Measurements from ENCODE around the gene C1QL2.

C1QL2 gene

DNA sequence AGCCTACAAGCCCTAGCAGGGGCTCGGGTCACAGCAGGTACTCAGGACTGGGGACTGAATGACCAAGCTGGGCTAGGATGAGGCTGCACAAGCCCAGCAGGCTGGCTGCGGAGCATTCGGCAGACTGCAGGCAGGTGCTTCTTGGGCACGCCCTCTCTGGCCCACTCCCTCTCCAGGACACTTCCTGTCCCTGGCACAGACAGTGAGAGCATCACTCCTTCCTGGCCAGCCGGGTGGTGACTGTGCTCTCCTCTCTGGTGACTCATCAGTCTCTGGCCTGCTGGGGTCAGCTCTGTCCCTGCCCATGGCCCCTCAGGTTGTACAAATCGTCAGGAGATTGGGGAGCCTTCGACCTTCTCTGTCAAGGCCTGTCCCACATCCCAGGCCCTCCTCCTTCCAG is 22.5 kb downstream of the C1QL2 start:
- no peak for DNase-seq

DNA sequence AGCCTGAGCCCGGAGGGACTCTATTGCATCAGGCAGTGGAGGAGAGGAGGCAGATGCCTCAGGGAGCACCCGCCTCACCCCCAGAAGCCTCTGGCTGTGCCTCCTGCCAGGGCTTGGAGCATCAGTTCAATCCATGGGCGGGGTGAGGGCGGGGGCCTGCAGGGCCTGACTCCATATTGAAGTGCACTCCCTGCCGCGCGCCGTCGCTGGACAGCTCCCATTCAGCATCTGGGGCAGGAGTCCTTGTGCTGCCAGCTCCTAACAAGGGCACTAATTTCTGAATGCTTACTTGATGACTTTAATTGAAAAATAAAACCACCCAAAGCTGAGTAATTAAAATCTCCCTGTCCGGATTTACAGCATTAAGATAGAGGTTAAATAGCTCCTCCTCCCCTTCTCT is 23.8 kb downstream of the C1QL2 start:
- no peak for DNase-seq

DNA sequence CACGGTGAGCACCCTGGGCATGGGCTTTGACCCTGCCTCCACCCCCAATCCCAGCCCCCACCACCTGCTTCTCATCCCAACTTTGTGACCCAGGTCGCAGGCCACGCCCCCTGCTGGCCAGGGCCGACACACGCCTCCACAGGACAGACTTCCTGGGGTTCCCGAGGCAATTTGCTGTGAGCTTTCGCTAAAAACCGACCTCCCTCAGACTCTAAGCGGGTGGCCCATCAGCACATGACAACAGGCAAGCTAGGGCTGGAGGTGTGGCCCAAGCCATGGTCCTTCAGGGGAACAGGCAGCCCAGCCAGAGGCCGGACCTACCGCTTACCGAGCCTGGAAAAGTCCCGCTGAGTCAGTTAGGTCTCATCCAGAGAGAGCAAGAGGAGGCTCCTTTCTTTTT is 31.9 kb downstream of the C1QL2 start:
- peak; percentile 6 for DNase-seq

DNA sequence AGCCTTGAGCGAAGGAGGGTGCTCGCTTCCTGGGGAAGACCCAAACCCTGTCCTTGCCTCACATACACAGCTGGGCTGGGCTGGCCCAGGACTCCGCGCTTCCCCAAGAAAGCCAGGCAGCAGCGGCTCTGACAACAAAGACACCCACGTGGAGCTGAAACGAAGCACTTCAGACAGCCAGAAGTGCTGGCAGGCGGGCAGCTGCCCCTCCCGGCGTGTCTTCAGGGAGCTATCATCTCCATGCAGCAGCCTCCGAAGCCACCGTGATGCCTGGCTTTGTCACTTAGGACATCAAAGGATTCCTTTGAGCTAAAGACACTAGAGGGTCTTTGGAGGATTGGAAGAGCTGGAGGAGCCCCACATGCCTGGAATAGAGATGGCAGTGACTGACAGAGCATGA is 35.2 kb downstream of the C1QL2 start:
- no peak for DNase-seq

DNA sequence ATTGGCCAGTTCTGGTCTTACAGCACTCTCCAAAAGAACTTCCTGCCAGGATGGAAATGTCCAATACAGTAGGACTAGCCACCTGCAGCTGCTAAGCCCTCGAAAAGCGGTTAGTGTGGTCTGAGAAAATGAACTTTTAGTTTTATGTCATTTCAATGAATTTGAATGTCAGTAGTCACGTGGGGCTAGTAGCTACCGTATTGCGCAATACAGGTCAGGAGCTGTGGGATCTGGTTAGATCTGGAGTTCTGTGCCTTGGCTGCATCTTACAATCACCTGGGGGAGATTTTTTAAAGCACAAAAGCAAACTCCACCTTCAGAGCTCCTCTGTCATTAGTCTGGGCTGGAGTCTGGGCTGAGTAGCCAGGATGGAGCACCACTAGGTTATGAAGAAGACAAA is 35.9 kb downstream of the C1QL2 start:
- no peak for DNase-seq

DNA sequence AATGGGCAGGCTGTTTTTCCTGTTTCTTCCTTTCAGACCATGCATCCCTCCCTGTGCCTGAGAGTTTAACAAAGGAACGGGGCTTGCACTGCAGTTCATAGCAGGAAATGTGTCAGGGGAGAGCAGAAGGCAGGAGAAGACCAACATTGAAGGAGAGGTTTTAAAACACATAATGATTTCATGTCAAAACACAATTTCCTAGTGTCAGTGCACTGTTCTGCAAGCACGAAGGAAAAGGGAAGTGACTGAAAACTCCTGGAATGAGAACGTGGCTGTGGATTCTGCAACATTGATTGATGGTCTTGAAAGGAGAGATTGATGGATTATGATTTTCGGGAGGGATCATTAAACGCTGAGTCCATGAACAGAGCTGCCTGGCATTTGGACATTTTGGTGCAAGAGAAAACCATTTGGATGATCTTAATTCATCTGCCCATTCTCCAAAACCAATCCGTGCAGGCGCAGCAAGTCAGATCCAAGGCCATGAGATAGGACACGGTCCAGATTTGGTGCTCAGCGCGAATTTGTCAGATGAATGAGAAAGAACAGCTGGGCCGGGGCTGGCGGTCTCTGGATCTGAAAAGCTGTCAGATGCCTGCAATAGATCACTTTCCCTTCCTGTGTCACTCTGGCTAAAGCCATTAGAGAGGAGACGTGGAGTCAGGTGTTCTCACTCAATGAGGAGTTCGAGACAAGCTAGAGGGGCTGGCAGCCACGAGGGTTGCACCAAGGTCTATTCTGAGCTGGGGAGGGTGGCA is 38.4 kb downstream of the C1QL2 start:
- DNase-seq = no peak

DNA sequence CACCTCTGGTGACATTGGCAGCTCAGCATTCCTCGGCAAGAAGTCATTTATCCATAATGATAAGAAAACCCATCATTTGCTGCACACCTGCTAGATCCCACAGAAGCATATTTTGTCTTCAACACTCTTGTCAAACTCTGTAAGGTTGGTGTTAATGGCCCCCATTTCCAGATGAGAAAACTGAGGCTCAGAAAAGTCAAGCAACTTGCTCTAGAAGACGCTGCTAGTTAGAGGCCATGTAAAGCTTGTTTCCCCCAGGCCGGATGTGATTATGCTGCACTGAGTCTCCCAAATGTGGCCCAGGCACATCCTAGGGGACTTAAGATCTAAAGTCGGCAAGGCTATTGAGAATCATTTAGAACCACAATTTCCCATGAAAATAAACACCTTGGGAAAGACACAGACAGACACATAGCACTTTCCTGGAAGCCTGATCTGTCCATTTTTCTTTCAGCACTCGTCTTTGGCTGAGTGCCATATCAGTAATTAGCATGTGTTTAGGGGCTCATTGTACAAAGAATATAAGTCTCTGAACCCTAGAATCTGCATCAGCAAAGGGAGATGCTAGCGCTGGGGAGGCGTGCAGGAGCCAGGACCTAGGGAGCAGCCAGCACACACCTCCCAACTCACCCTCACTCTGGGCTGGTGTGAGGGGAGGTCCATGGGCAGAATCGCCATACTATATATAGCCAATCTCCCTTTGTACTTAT is 39.3 kb downstream of the C1QL2 start:
- no peak for DNase-seq

DNA sequence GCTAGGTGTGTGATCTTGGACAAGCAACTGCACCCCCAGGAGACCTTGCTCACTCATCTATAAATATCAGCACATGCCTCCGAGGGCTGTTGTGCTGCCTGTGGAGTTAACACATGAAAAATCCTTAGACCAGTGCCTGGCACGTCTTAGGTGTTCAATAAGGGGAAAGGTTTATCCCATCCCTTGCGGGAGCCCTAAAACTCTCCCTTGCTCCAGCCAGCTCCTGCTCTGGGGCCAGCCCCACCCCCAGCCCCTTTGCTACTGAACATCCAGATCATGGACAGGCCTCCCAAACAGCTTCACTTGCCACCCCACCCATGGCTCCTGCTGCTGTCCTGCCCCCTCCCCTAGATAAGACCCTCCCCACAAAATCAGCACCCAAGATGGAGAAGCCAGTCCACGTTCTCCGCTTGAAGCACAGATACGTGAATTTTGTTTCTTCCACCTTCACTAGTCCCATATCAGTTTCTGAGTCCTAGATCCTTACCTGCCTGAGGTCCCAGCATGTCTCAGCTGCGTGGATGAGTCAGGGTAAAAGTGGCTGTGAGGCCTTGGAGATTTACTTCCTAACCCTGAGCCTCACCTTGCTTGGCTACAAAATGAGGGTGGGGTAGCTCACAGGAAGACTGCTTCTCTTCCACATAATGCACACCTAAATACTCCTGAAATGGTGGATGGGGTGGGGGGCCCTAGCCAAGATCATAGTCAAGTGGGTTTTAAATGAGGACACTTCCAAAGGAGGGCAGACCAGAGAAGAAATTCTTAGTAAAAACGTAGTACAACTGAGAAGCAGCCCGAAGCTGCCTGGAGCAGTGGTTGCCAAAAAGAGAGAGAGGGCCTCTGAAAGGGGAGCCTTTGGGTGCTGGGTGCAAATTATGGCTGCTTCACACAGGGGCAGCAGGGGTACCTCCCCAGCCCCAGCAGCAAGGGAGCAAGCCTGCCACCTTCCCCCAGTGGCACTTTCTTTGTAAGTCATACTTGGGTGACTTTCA is 40.4 kb downstream of the C1QL2 start:
- DNase-seq = no peak

DNA sequence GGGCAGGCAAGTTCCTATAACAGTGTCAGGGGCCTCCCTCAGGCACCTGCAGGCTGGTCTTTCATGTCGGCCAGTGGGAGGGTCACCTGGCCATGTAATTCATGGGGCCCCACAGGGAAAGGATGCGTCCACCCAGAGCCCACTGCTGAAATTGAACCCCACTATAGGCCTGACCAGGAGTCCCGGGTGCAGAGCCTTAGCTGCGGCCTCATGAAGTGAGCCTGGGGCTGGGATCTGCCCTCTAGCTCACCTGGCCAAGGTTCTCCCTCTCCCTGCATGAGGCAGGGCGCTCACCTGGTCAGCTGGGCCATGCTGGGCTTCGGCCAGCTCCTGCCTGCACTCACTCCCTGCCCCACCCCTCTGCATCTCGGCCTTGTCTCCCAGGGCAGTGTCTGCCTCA is 41.1 kb downstream of the C1QL2 start:
- no peak for DNase-seq

DNA sequence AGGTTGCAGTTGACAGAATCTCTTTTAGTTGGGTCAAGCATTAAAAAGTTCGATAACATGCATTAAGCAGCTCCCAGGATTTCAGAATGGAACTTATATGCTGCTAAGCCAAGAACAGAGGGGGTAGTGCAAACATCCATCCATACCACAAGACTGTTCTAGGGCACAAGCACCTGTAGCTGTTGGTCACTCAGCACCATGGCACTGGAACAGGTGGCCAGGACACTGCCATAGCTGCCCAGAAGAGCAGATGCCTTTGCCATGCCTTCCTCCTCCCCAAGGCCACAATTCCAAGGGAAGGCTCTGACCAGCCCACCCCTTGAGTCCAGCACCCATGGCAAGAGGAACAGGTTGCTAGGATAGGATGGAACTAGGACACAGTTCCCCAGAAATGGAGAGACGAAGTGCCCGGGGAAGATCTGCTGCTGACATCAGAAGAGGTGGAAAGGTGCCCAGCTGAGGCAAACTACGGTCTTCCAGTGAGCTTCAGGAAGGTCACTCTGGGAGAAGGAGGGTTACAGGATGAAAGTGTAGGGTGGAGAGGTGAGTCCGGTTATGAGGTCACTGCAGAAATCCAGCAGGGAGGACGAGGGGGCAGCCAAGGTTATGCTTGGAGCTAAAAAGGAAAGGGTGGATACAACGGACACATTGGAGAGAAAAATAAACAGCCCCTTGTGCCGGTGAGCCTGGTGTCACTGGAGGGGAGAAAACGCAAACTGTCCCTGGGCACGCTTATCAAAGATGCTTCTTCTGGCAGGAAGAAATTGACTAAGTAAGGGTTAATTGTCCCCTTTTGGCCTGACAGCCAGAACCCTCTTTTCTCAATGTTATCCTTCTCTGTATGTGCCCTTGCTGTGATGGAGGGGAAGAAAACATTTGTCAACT is 41.9 kb downstream of the C1QL2 start:
- no peak for DNase-seq

DNA sequence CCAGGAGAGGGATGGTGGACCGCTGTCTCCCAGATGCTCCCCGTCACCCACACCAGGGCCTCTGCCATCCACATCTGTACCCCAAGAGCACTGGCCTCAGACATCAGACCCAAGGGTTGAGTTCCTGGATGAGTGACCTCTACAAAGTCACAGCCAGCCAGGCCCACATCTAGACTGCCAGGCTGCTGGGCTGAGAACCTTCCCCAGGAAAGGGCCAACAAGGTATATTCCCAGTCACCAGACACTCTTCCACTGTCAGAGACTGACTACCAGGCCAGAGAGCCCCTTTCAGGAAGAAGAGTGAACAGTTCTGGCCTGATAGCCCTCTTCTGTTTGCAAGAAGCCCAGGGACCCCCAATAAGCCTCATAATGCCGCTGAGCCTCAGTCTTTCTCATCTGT is 44.3 kb downstream of the C1QL2 start:
- DNase-seq = no peak

DNA sequence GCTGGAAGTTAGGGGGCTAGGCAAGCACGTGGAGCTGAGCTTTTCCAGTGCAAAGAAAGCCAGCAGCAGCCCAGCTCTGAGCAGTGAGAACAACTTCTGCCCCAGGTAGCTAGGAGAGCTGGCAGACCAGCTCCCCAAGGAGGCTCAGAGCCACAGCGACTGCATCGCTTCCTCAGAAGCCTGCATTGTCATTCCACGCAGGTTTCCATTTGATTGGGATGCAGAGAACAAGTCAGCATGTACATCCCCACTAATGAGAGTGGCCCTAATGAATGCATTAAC is 45.1 kb downstream of the C1QL2 start:
- DNase-seq = no peak

DNA sequence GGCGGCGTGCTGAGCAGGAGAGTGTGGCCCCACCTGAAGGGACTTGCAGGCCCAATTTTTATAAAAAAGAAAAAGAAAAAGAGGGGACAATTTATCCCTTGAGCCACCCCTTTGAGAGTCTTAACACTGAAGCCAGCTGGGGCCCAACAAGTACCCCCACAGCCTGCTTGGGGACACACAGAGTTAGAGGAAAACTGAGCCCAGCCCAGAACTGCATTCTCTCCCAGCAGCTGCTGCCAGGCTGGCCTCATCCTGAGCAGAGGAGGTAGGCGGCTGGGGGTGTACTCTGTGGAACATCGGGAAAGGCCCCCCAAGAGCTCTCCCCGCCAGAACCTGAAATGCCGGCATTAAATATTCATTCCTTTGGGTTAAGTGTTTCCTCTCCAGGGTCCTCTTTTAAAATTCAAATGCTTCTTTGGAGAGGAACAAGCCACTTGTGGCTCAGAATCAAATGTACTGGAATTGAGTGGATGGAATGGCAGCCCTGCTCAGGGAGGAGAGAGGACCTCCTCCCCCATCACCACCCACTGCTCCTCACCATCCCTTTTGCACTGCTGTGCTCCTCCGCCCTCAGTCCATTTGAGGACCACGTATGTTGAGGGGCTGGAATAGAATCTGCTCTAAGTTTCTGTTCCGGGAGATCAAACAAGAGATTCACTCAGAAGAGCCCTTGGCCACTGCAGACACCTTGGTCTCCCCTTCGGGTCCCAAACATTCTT is 45.6 kb downstream of the C1QL2 start:
- no peak for DNase-seq

DNA sequence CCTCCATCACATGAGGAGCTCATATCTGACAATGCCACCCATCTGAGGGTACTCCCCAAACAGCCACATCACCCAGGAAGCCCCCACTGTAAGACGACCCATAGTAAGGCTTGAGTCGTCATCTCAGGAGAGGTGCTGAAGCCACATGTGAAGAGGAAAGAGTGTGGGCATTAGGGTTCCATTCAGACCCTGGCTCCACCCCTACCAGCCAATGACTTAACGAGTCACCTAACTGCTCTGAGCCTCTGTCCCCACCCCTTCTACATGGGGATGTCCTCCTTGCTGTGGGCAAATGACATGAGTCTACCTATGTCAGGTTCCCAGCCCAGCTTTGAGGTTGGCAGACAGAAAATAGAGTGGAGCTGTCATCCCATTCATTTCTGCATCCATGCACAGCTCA is 46.3 kb downstream of the C1QL2 start:
- DNase-seq = no peak

DNA sequence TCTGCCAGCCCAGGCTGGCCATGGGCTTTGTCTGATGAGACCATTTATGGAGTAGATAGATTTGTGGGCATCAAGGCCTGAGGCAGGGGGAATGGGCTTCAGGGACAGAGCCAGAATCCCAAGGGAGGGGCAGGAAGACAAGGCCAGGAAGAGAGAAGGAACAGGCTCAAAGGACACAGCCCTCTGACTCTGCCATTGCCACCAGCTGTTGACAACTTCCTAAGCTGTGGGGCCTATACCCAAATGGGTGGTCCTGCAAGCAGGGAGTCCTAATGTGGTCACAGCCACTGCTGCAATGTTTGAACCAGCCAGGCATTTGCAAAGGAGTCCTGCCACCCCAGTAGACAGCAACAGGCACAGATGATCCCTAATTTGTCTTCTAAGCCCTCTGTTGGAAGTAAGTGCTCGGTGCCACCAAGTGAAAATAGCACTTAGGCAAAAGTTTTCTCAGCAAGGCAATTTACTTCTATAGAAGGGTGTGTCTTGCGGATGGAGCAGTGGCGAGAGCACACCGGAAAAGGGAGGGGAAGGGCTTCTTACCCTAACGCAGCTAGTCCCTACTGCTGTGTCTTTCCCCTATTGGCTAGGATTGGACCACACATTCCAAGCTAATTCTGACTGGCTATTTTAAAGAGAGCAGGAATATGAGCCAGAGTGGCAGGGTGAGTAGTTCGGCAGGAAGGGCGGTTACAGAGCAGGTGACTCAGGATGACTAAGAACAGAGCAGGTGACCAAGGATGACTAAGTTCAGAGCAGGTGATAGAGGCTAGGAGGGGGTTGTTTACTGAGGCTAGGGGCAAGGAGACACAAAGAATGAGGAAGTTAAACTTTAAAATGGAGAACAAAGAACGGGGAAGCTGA is 47.2 kb downstream of the C1QL2 start:
- no peak for DNase-seq

DNA sequence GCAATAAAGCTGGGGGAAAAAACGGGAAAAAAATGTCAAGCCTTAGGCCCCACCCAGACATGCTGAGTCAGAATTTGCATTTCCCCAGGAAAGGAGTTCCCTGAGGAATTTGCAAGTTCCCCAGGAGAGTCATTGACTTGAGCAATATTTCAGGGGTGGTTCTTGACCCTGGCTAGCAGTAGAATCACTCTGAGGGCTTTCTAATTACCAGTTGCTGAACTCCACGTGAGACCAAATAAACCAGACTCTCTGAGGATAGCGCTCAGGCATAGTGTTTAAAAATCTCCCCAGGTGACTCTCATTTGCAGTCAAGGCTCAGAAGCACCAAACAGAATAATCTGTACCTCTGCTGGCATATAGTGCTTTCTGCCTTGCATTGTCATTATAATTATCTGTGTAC is 48.7 kb downstream of the C1QL2 start:
- peak; percentile 3 for DNase-seq

DNA sequence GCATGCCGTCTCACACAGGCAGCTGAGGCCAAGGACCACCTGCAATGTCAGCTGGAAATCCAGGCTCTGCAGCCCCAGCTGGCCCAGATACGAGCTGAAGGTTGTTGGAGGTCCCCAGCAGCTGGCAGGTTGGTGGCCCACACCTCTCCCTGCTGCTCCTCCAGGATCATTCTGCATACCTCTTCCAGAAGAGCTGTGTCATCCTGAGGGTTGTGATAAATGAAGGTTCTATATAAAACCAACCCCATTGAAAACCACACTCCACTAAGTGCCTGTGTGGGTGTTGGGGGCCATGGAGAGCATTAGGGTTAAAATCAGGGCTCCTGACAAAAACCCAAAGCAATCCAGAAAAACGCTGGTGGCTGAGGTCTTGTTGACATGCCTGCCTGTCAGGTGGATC is 50.4 kb downstream of the C1QL2 start:
- DNase-seq = no peak

DNA sequence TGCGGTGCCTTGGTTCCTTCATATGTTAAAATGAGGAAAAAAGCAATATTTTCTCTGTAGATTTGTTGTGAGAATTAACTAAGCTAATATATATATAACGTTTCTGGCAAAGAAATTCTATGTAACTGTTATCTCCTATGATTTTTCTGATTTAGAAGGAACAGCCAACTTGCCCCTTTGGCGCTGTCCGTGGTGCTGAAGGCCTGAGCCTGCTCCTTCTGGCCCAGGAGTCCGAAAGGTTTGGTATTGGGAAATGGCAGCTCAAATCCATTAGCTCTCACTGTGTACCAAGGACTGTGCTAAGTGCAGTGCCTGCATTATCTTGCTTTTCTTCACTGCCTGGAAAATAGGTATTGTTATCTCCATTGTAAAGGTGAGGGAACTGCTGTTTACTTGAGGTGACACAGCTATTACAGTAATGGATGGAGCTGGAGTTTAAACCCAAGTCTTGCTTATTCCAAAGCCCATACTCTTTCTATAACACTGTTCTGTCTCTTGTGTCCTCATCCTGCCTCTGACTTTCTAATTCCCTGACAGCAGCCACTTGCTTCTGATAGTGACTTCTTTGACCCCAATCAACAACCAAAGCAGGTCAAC is 52.2 kb downstream of the C1QL2 start:
- peak; percentile 31 for DNase-seq
